Prostate gland (tissue), 2 donors: ENCODE results near the gene OCSTAMP.

Experiments used
- POLR2A ChIP-seq: fragments of 450-650 bp; IDR thresholded peaks from one replicate; pipeline ENCODE4 v1.6.1; 2016; ENCODE audit warnings: antibody characterized with exemption, mild to moderate bottlenecking
- TF ChIP-seq, protein P1 (sequence below), 4 experiments: fragments of 200-600 bp in 2 of 4; fragments of 450-650 bp in 2 of 4; sonication (generic) in 2 of 4; IDR thresholded peaks; 1 replicate in 3 of 4; 2 replicates in 1 of 4; pipeline ENCODE4 v1.5.1; 2016 to 2019; ENCODE audit warnings: antibody characterized with exemption in 4 of 4, mild to moderate bottlenecking in 2 of 4, moderate library complexity in 2 of 4

DNA sequence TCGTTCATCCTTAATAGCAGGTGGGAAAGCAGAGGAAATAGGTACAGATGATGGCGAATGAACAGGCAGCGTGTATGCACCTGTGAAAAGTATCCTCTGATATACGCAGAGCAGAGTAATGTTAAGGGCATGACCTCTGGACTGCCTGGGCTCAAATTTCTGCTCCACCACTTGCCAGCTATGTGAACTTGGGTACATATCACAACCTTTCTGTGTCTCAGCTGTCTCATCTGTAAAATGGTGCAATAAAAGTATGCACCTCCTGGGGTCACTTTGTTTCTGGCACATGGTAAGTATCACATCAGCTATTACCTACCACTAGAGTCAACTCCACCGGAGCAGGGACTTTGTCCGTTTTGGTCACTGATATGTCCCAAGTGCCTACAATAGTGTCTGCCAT, 2.5 kb downstream of the OCSTAMP start:
- TF ChIP-seq, protein P1, sequence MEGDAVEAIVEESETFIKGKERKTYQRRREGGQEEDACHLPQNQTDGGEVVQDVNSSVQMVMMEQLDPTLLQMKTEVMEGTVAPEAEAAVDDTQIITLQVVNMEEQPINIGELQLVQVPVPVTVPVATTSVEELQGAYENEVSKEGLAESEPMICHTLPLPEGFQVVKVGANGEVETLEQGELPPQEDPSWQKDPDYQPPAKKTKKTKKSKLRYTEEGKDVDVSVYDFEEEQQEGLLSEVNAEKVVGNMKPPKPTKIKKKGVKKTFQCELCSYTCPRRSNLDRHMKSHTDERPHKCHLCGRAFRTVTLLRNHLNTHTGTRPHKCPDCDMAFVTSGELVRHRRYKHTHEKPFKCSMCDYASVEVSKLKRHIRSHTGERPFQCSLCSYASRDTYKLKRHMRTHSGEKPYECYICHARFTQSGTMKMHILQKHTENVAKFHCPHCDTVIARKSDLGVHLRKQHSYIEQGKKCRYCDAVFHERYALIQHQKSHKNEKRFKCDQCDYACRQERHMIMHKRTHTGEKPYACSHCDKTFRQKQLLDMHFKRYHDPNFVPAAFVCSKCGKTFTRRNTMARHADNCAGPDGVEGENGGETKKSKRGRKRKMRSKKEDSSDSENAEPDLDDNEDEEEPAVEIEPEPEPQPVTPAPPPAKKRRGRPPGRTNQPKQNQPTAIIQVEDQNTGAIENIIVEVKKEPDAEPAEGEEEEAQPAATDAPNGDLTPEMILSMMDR (IDR thresholded peaks at IDR 0.05): no peak
- TF ChIP-seq POLR2A: no peak
